ENCODE measurements around the gene CPNE9. TPM values are rescaled to one million over a fixed set of nuclear protein-coding genes. Genes with fewer than 3 reads are reported as not detected.

The CPNE9 gene
- total RNA-seq, 1 donor from 2014 or later, result 0.20 TPM

DNA sequence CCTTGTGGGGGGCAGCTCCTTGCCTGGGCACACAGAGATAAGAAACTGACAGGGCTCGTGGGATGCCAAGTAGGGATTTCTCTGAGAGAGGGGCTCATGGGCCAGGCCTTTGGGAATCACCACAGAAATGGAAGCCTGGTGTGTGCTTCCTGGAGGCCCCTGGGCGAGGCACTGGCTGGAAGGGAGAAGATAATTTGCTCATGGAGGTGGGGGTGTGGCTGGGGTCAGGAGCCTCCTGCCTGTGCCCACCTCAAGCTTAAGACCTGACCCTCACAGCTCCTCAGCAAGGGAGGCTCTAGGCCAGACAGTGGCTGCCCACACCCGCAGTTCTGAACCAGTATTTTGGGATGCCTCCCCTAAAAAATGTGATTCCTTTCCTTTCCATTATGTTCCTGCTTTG lies 16.9 kb upstream of the CPNE9 start:
- intact Hi-C loops (cut with micrococcal nuclease), result no loop called here

DNA sequence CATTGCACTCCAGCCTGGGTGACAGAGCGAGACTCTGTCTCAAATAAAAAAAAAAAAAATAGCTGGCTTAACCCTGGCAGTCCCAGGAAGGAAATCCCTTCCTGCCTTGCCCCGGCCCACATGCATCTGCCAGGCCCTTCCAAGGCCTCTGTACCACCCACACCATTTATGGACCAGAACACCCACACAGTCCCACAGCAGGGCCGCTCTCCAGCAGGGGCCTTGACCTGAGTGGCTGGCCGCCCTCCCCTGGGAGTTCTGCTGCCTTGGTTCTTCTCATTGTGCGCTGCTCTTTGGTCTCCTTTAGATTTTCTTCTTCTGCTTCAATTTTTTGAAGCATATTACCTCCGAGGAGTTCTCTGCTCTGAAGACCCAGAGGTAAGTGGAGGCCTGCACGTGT lies 16.1 kb upstream of the CPNE9 start:
- intact Hi-C loops (cut with micrococcal nuclease), result no loop called here

DNA sequence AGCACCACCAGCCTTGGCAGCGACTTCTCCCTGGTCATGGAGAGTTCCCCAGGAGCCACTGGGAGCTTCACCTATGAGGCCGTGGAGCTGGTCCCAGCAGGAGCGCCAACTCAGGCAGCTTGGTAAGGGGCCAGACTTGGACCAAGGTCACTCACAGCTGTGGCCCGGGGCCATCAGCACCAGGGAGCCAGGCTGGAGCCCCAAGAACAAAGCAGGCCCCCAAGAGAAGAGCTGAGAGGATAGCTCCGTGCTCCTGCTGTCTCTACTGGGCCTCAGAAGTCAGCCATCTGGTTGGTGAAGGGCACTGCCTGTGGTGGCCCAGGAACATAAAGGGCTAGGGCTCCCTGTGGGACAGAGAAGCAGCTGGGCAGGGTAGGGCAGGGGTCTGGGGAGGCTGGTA lies 14.7 kb upstream of the CPNE9 start:
- intact Hi-C loops (cut with micrococcal nuclease), result no loop called here

DNA sequence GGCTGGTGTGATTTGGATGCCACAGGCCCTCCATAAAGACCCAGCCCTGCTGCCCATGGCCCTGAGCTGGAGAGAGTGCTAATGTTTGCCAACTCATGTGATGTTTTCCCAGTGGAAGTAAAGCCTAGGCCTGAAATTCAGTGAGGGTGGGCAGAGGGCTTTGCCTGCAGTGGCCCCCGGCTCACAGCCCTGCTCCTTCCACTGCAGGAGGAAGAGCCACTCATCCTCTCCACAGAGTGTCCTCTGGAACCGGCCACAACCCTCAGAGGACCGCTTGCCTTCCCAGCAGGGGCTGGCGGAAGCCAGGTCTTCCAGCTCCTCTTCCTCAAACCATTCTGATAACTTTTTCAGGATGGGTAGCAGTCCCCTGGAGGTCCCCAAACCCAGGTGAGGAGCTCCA lies 13.9 kb upstream of the CPNE9 start:
- intact Hi-C loops (cut with micrococcal nuclease), result no loop called here

DNA sequence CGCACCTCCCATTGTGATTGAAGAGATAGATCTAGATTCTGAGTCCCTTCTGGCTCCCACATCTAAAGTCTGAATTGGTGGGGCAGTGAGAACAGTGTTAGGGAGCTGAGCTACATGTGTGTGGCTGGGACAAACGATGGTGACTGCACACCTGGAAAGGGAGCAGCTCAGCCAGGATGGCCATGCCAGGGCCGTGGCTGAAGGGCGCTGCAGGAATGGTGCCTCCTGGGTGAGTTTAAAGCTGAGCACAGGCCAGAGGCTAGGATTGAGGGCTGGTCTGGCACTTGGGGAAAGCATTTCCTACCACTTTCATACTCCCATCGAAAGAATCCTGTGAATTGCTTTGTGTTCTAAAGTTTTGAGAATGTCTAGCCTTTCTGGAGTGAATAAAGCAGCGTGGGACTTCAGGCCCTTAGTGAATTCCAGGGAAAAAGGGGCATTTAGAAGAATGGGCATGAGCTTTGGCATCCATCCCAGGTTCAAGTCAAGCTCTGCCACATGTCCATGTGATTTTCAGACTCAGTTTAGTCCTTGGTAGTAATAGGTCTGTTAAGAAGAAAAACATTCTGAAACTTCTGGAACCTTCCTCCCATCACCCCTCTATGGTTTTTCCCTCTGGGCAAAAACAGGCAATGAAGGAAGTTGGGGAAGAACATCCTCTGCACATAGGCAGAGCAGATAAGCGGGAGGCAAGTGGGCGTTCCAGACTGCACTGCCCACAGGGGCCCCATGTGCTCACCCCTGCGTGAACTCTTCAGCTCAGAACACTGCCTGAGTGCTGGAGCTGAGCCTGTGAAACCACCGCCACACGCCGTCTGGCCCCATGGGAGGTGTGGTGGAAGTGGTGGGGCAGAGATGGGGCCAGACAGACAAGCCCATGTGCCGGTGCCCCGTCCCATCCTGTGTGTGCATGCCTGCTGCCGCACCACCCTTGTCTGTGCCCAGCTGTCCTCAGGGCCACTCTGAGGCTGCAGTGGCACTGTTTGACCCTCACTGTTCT lies 12.9 kb upstream of the CPNE9 start:
- intact Hi-C loops (cut with micrococcal nuclease), result no loop called here

DNA sequence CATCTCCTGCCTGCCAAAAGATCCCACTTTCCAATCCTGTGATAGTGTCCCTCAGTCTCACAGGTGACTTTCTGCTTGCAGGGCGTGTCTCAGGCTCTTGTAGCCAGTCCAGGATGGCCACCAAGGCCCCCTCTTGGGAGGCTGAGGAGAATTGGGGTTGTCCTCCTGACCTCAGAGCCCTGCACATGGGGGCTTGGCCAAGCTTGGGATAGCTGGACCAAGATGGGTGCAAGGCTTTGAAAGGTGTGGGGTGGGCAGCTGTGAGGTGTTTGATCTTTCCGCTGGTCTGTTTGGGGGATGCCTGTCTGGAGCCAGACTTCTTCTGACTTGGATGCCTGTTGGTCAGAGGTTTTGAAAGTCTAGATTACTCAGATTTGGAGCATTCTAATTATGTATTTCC lies 12.0 kb upstream of the CPNE9 start:
- intact Hi-C loops (cut with micrococcal nuclease), result no loop called here

DNA sequence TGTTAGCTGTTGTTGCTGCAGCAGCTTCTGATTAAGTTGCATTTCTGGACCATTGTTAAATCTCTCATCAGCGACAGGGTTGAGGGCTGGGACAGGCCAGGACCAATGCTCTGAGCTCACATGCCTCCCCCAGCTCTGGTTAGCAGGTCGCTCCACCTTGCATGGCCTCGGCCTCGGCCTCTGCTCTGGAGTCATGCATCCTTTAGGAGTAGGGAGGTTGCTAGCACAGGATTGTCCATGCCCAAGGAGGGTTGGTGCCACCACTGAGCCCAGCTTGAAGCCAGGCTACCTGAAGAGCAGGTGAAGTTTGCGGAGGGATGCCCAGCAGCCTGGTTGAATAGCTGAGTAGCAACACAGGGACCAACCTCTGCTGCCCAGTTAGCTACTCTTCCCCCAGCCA lies 11.2 kb upstream of the CPNE9 start:
- intact Hi-C loops (cut with micrococcal nuclease), result no loop called here

DNA sequence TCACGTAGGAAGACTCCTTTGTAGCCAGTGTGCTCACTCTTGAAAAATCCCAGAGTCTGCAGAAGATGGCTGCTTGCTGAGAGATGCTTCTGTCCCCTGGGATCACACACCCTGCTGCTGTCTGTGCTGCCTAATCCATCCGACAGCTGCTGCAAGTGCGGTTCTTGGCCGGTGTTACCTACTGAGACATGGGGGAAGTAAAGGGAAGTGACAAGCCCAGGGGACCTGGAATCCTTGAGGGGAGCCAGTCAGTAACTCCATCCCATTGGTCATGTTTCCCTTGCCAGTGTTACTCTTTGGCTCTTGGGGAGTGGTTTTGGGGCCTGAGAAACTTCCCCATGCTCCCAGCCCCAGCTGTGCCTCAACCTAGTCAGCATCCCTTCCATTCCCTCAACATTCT lies 8.3 kb upstream of the CPNE9 start:
- intact Hi-C loops (cut with micrococcal nuclease), result no loop called here

DNA sequence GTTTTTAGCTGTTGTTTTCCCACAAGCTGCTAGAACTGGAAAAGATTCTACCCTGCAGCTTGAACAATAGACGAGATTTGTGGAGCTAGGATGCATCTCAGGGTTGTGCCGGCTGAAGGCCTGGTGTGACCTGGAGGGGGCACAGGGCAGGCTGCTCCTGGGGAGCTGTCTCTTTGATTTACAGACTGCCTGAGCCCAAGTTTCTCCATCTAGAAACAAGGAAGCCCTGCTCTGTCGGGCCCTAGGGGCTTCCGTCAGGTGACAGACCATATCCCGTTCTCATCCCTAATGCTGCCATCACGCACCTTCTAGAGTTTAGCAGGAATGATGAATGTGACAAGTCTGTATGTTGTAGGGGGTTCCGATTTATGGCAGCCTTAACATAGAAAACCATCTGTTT lies 7.9 kb upstream of the CPNE9 start:
- intact Hi-C loops (cut with micrococcal nuclease), result no loop called here

DNA sequence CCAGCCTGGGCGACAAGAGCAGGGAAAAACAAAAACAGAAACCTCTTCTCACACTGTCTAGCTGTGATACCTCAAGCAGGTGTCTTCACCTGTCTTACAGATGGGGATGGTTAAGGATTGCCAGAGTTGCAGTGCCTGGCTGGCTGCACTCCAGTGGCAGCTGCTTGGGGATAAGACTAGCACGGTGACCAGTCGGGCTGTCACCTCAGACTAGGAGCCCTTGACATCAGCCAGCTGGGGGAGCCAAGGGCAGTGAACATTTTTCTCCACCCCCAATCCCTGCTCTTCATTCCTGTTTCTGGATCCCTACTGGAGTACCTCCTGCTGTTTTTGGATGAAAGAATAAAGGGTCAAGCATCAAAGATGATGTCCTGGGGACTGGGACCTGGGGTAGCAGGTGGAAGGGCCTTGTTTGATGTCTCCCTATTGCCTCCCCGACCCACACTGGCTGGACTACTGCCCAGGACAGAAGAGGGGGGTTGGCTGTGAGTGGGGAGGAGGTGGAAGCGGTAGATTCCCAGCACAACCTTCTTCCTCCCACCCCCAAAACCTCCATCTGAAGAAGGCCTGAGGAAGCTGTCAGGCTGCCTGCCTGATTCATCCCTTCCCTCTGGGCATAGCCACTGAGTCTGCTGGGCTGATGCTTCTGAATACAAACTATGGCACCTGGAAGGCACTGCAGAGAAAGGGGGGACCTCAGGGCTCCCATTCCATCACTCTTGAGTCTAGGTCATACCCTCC lies 7.0 kb upstream of the CPNE9 start:
- intact Hi-C loops (cut with micrococcal nuclease), result no loop called here

DNA sequence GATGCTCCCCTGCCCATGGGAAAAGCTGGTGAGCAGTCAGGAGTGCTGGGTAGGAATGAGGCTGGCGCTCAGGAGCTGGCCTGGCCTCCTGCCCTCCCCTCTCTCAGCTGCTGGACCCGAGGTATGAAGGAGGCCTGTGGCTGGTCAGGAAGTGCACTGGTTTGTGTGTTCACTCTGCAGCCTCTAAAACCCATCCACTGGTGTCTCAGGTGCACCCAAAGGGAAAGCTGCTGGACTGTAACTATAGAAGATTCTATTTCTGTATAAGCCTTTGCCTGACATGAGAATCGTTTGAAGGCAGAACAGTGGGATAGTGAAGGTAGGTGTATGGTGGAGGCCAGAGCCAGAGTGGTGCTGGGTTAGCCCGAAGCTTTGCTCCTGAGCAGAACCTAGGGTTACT lies 5.7 kb upstream of the CPNE9 start:
- intact Hi-C loops (cut with micrococcal nuclease), result no loop called here

DNA sequence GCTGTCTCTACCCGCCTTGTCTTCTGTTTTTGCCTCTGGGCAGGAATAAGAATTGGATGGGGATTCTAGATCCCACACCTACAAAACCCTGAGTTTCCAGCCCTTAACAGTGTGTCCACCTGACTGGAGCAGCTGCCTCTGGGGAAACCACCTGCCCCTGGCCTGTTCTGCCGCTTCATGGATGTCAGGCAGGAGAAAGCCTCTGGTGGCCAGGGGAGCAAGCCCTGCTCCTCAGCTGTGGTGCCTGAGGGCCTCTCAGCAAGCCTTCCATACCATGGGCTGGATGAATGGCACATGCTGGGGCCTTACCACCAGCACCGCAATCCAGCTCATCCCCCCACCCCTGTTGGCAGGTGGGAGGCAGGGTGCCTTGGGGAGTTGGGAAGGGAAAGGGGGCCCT lies 5.3 kb upstream of the CPNE9 start:
- intact Hi-C loops (cut with micrococcal nuclease), result no loop called here

DNA sequence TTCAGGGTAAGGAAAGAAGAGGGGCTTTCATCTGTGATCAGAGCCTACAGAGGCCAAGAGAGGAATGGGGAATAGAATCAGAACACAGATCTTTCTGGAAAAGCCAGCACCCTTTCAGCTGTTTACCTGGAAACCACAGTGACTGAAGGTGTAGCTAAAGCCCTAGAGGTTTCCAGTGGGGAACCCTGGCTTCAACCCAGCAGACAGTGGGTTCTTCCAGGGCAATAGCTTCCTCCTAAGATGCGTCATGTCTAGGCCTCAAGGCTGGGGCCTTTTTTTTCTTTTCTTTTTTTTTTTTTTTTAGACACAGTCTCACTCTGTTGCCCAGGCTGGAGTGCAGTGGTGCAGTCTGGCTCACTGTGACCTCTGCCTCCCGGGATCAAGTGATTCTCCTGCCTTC lies 3.1 kb upstream of the CPNE9 start:
- intact Hi-C loops (cut with micrococcal nuclease), result no loop called here

DNA sequence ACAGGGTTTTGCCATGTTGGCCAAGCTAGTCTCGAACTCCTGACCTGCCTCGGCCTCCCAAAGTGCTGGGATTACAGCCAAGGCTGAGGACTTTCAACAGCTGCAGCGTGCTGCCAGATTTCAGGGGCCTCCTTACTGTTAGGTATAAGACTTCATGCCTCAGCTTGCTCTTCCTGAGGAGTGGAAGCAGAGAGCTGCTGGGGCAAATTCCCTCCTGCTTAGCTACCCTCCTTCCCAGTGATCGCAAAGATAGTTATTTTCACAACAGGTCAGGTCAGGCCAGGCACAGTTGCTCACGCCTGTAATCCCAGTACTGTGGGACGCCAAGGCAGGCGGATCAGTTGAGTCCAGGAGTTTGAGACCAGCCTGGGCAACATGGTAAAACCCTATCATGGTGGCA lies 2.6 kb upstream of the CPNE9 start:
- intact Hi-C loops (cut with micrococcal nuclease), result no loop called here

DNA sequence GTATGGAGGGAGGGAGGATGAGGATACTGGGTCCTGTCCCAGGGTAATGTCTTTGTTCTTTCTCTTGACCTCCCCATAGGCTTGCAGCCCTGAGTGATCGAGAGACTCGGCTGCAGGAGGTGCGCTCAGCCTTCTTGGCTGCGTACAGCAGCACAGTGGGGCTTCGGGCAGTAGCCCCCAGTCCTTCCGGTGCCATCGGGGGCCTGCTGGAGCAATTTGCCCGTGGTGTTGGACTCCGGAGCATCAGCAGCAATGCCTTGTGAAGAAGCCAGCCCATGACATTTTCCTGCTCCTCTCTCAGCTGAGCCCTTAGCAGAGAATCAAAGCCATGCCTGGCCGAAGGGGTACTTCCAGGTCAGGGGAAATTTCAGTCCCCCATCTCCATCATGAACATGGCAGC lies 1.9 kb upstream of the CPNE9 start:
- intact Hi-C loops (cut with micrococcal nuclease), result no loop called here

DNA sequence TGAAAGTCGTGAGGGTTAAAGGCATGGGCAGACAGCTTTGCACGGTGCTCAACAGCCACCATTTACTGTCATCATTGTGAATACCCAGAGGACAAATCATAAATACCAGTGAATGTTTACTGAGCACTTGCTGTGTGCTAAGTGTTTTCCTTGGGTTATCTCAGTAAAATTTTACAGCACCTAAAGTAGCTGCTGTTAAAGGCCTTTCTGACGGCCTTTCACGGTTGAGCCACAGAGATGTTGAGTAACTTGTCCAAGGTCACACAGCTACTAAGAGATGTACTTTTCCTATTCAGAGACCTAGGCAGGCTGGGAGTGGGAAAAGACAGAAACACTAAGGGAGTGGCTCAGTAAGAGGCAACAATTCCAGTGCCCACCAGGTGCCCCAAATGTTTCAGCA lies 393 bp upstream of the CPNE9 start:
- intact Hi-C loops (cut with micrococcal nuclease), result no loop called here

DNA sequence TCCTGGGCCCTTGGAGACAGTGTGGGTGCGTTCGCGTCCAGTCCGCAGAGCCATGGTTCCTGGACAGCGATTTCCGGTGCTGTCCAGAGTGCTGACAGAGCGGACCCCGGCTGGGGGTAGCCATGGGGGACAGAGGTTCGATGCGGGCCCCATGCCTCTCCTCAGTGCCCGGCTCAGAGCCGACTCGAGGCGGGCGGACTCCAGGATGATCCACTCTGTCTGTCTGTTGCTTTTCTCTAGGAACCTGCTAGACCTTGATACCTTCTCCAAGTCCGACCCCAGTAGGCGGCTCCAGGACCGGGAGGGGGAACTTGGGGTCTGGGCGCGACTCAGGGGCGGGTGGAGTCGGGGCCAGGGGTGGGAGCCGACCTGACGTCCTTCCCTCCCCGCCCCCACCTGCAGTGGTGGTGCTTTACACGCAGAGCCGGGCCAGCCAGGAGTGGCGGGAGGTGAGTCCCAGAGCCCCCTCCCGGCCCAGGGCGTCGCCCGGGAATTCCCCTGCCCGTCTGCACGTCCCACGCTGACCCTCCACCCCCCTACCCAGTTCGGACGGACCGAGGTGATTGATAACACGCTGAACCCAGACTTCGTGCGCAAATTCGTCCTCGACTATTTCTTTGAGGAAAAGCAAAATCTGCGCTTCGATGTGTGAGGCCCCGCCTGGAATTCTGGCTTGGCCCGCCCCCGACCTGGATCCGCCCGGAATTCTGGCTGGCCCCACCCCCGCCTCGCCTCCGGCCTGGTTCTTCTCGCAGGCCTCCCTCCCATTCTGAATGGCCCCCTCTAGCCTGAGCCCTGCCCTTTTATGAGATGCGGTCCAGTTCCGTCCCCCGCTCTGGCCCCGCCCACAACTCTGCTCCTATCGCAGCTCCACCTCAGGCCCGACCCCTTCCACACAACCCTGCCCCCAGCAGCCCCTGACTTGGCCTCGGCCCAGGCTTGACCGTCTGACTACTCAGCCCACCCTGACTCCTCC lies 1.0 kb downstream of the CPNE9 start:
- intact Hi-C loops (cut with micrococcal nuclease), result no loop called here

DNA sequence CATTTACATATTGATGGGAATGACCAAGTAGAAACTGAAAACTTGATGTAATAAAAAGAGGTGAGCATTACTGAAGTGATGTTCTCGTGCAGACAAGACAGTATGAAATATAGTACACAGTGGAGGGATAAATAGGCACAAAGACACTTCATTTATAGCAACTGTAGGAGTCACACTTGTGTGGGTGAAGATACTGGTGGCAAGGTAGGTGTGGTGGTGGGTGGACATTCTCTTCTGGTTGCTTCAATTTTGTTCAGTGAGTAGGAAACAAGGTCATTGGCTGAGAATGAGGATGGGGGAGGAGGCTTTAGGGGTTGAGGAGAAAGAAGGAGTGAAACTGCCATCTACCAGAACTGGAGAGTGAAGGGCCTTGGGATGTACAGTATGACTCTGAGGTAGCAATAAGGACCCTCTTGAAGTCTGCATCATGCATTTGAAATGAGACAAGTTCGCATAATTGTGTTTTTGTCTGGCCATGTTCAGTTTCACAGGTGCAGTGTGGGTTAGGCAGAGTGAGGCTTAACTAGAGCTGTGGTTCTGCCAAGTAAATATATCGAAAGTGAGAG lies 6.6 kb downstream of the CPNE9 start:
- intact Hi-C loops (cut with micrococcal nuclease), result no loop called here

DNA sequence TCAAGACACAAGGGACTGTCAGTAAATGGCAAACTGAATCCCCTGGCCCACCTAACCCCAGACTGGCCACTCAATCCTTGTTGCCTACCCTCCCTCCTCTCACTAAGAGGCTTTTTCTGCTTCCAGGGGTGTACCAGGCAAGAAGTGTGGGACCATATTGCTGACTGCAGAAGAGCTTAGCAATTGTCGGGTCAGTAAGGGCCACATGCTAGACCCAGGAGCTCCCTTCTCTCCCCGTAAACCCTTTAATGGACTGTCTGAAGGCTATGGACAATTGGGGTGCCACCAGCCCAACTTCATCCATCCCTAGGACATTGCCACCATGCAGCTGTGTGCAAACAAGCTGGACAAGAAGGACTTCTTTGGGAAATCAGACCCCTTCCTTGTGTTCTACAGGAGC lies 8.8 kb downstream of the CPNE9 start:
- intact Hi-C loops (cut with micrococcal nuclease), result no loop called here

DNA sequence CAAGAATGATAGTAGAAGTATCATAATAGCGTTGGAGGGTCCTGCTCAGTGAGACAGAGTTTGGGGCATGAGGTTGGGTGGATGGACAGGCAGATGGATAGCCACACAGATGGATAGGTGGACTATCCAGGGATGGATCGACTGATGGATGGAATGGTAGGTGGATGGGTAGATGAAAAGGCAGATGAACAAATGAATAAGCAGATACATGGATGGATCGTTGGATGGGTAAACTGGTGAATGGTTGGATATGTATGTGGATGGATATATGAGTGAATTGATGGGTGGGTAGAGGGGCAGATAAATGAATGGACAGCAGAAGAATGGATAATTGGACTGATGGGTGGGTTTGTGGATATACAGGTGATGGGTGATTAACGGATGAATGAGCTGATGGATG lies 9.5 kb downstream of the CPNE9 start:
- intact Hi-C loops (cut with micrococcal nuclease), result no loop called here

DNA sequence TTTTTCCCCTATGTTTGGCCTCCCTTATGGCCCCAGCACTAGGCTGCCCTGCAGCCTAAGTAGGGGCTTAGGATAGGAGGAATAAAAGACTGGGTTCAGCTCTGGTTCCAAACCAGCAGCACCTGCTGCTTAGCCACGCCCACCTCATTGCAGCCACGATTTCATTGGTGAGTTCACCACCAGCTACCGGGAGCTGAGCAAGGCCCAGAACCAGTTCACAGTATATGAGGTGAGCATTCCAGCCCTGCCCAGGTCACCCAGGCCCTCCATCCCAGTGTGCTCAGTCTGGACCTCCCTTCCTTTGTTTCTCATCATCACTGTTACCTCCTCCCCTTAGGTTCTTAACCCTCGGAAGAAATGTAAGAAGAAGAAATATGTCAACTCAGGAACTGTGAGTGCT lies 11.5 kb downstream of the CPNE9 start:
- intact Hi-C loops (cut with micrococcal nuclease), result no loop called here
